SK-N-MC (cell line): ENCODE data around the gene FBF1.

Experiments used
- EZH2 ChIP-seq: fragments of 200-600 bp; sonication (generic); IDR thresholded peaks from one replicate; pipeline ENCODE4 v1.6.1; 2017; ENCODE audit warnings: antibody characterized with exemption
- POLR2AphosphoS5 ChIP-seq: IDR thresholded peaks from 2 replicates; pipeline ENCODE4 v1.6.1; 2012; ENCODE audit warnings: mild to moderate bottlenecking, low read depth, low read length, borderline replicate concordance

- TF ChIP-seq POLR2AphosphoS5 = no peak; the same call in 1 of the 2 replicates
- TF ChIP-seq EZH2 = no peak
Measured at GRCh38 chr17:75893305-75894048, 47.4 kb downstream of the FBF1 start.
